ENCODE data around the gene TTC1.

DNA sequence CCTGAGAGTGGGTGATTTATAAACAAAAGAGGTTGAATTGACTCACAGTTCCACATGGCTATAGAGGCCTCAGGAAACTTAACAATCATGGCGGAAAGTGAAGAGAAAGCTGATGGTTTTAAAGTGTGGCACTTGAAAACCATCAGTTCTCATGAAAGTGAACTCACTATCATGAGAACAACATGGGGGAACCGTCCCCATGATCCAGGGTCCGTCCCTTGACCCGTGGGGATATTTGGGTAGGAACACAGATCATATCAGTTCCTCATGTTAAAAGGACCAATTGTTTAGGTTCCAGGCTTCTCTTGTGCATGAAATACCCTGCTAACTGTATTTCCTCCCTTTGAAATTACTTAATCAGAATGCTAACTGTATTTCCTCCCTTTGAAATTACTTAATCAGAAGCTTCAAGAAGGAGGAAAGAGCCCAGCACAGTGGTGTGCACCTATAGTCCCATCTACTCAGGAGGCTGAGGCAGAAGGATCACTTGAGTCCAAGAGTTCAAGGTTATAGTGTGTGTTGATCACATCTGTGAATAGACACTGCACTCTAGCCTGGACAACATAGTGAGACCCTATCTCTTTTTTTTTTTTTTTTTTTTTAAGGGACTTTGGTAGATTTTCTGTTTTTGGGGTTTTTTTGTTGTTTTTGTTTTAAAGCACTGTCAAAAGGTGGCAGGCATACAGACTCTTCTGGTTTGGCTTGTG lies 24.8 kb downstream of the TTC1 start:
- no peak for TF ChIP-seq POLR2AphosphoS5 (IDR thresholded peaks at IDR 0.05; ENCODE audit: low read depth, low read length)
- no peak for TF ChIP-seq SIN3A (IDR thresholded peaks at IDR 0.05; ENCODE audit: borderline replicate concordance, insufficient read depth, low read length)
- TF ChIP-seq TAF1 (IDR thresholded peaks at IDR 0.05; ENCODE audit: borderline replicate concordance, insufficient read depth, low read length) = no peak
- TF ChIP-seq, protein P1, sequence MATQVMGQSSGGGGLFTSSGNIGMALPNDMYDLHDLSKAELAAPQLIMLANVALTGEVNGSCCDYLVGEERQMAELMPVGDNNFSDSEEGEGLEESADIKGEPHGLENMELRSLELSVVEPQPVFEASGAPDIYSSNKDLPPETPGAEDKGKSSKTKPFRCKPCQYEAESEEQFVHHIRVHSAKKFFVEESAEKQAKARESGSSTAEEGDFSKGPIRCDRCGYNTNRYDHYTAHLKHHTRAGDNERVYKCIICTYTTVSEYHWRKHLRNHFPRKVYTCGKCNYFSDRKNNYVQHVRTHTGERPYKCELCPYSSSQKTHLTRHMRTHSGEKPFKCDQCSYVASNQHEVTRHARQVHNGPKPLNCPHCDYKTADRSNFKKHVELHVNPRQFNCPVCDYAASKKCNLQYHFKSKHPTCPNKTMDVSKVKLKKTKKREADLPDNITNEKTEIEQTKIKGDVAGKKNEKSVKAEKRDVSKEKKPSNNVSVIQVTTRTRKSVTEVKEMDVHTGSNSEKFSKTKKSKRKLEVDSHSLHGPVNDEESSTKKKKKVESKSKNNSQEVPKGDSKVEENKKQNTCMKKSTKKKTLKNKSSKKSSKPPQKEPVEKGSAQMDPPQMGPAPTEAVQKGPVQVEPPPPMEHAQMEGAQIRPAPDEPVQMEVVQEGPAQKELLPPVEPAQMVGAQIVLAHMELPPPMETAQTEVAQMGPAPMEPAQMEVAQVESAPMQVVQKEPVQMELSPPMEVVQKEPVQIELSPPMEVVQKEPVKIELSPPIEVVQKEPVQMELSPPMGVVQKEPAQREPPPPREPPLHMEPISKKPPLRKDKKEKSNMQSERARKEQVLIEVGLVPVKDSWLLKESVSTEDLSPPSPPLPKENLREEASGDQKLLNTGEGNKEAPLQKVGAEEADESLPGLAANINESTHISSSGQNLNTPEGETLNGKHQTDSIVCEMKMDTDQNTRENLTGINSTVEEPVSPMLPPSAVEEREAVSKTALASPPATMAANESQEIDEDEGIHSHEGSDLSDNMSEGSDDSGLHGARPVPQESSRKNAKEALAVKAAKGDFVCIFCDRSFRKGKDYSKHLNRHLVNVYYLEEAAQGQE (IDR thresholded peaks at IDR 0.05; ENCODE audit: insufficient read depth in 1 of 2, low read depth in 2 of 2, low read length in 2 of 2) = no peak
